Neural cell (in vitro differentiated cells): ENCODE results near the gene CLCN4. TPM values are rescaled to one million over a fixed set of nuclear protein-coding genes. Genes with fewer than 3 reads are reported as not detected.
A peak's percentile ranks its signal among the peaks of the same experiment; 100 is the strongest.

Experiments used
- H2AFZ ChIP-seq: fragments of 200-600, 300-800 bp; sonication (generic), shearing (Covaris generic); 2 replicates; pipeline ENCODE4 v1.6.0; 2014; ENCODE audit warnings: low read depth, mild to moderate bottlenecking, antibody characterized with exemption, low read length, moderate library complexity
- H3F3A ChIP-seq: fragments of 200-600 bp; shearing (Covaris generic); 2 replicates; pipeline ENCODE4 v1.6.1; 2016; ENCODE audit warnings: mild to moderate bottlenecking, moderate library complexity, mixed read lengths, antibody characterized with exemption, low read length; ENCODE audit not compliant: insufficient read depth, poor library complexity, severe bottlenecking
- H3K27ac ChIP-seq: fragments of 200-600, 300-800 bp; sonication (generic), shearing (Covaris generic); 2 replicates; pipeline ENCODE4 v1.5.1; 2014; ENCODE audit warnings: mild to moderate bottlenecking, low read length, moderate library complexity
- H3K27me3 ChIP-seq: fragments of 300-800, 200-600 bp; sonication (generic), shearing (Covaris generic); 2 replicates; pipeline ENCODE4 v1.6.0; 2014; ENCODE audit warnings: mild to moderate bottlenecking, low read depth, low read length, moderate library complexity; ENCODE audit not compliant: insufficient read depth
- H3K36me3 ChIP-seq: fragments of 300-800, 200-600 bp; sonication (generic), shearing (Covaris generic); 2 replicates; pipeline ENCODE4 v1.5.1; 2014; ENCODE audit warnings: mild to moderate bottlenecking, antibody characterized with exemption, low read length, moderate library complexity; ENCODE audit not compliant: insufficient read depth
- H3K4me2 ChIP-seq: fragments of 300-800, 200-600 bp; sonication (generic), shearing (Covaris generic); 2 replicates; pipeline ENCODE4 v1.6.0; 2014; ENCODE audit warnings: mild to moderate bottlenecking, low read length
- H3K4me3 ChIP-seq: fragments of 300-800, 200-600 bp; sonication (generic), shearing (Covaris generic); 2 replicates; pipeline ENCODE4 v1.5.1; 2014; ENCODE audit warnings: mild to moderate bottlenecking, low read length, moderate library complexity
- H3K79me2 ChIP-seq: fragments of 200-600 bp; shearing (Covaris generic); replicated peaks from 2 replicates; pipeline ENCODE4 v1.6.0; 2014; ENCODE audit warnings: mild to moderate bottlenecking, low read length, moderate library complexity; ENCODE audit not compliant: insufficient read depth
- H3K9ac ChIP-seq: fragments of 300-800, 200-600 bp; sonication (generic), shearing (Covaris generic); 2 replicates; pipeline ENCODE4 v1.6.1; 2016; ENCODE audit warnings: mild to moderate bottlenecking, low read length, mixed read lengths
- H3K9me2 ChIP-seq: fragments of 200-600 bp; shearing (Covaris generic); 2 replicates; pipeline ENCODE4 v1.6.1; 2016; ENCODE audit warnings: mild to moderate bottlenecking, low read length, mixed read lengths; ENCODE audit not compliant: insufficient read depth
- H3K9me3 ChIP-seq: fragments of 200-600, 300-800 bp; sonication (generic), shearing (Covaris generic); 2 replicates; pipeline ENCODE4 v1.6.1; 2016; ENCODE audit warnings: mild to moderate bottlenecking, mixed run types, low read length, moderate library complexity, mixed read lengths
- H4K20me1 ChIP-seq: fragments of 200-600 bp; shearing (Covaris generic); 2 replicates; pipeline ENCODE4 v1.6.1; 2016; ENCODE audit warnings: mild to moderate bottlenecking, mixed run types; ENCODE audit not compliant: insufficient read depth
- CTCF ChIP-seq: fragments of 450-650 bp; IDR thresholded peaks from 2 replicates; pipeline ENCODE4 v1.5.1; 2014; ENCODE audit warnings: antibody characterized with exemption, mild to moderate bottlenecking, moderate library complexity; ENCODE audit not compliant: poor library complexity, severe bottlenecking
- EP300 ChIP-seq: fragments of 450-650 bp; conservative IDR thresholded peaks from 2 replicates; pipeline ENCODE4 v1.6.1; 2014; ENCODE audit warnings: antibody characterized with exemption, mild to moderate bottlenecking, moderate library complexity; ENCODE audit not compliant: poor library complexity, severe bottlenecking
- EZH2 ChIP-seq: fragments of 200-600, 300-800 bp; shearing (Covaris generic), sonication (generic); IDR thresholded peaks from 2 replicates; pipeline ENCODE4 v1.6.1; 2014; ENCODE audit warnings: antibody characterized with exemption, low read length, borderline replicate concordance, mild to moderate bottlenecking; ENCODE audit not compliant: insufficient read depth, poor library complexity, severe bottlenecking
- MXI1 ChIP-seq: fragments of 450-650 bp; conservative IDR thresholded peaks from 2 replicates; pipeline ENCODE4 v1.6.1; 2014; ENCODE audit warnings: antibody characterized with exemption, mild to moderate bottlenecking; ENCODE audit not compliant: poor library complexity, severe bottlenecking
- POLR2AphosphoS5 ChIP-seq: IDR thresholded peaks from 2 replicates; pipeline ENCODE4 v1.6.1; 2012
- RAD21 ChIP-seq: fragments of 450-650 bp; conservative IDR thresholded peaks from 2 replicates; pipeline ENCODE4 v1.6.1; 2014; ENCODE audit warnings: antibody characterized with exemption, mild to moderate bottlenecking, moderate library complexity
- REST ChIP-seq: IDR thresholded peaks from 2 replicates; pipeline ENCODE4 v1.6.1; 2012; ENCODE audit warnings: borderline replicate concordance
- SMC3 ChIP-seq: fragments of 450-650 bp; conservative IDR thresholded peaks from 2 replicates; pipeline ENCODE4 v1.6.1; 2014; ENCODE audit warnings: antibody characterized with exemption, mild to moderate bottlenecking, moderate library complexity; ENCODE audit not compliant: poor library complexity
- TAF1 ChIP-seq: IDR thresholded peaks from 2 replicates; pipeline ENCODE4 v1.6.1; 2012; ENCODE audit warnings: low read depth
- polyA minus RNA-seq: library from RNA; depleted of rRNA, polyadenylated mRNA; stranded (reverse); fragments of >200 nt; gene quantifications from 2 replicates; pipeline ENCODE4 v1.2.3, GENCODE V29; 2014
- polyA plus RNA-seq: library from polyadenylated mRNA; depleted of rRNA; stranded (reverse); fragments of >200 nt; gene quantifications from 2 replicates; pipeline ENCODE4 v1.2.3, GENCODE V29; 2014

CLCN4 gene
- 21.4 and 21.7 TPM in 2 replicates for polyA plus RNA-seq
- 50.2 and 52.8 TPM in 2 replicates for polyA minus RNA-seq

- no peaks in the 10 kb centered on the region for H3F3A ChIP-seq
- no peaks in the 10 kb centered on the region for H3K27me3 ChIP-seq
- no peak within 1 kb of the TSS for H3K4me2 ChIP-seq
Observed at GRCh38 chrX:10156199-10157031, at the start of gene CLCN4. Gene CLCN4 (plus strand): TSS chrX:10156975. CDS start chrX:10185033, 28,058 bp downstream.

More at GRCh38 chrX:10156199-10157031, at the start of gene CLCN4:
- H3K4me3 ChIP-seq, result peak within 1 kb of the TSS; percentile 68
- H3K36me3 ChIP-seq, result no peaks in the 10 kb centered on the region
- no peaks in the 10 kb centered on the region for H3K9me2 ChIP-seq
- no peak within 1 kb of the TSS for H2AFZ ChIP-seq
- no peak within 1 kb of the TSS for H3K9ac ChIP-seq
- TF ChIP-seq EP300 (no peak), SMC3 (no peak), MXI1 (no peak), RAD21 (no peak), TAF1 (no peak), REST (no peak), CTCF (no peak), EZH2 (no peak), POLR2AphosphoS5 (no peak)
- no peaks in the 10 kb centered on the region for H3K79me2 ChIP-seq
- H4K20me1 ChIP-seq, result no peaks in the 10 kb centered on the region
- no peak within 1 kb of the TSS for H3K27ac ChIP-seq
- no peaks in the 10 kb centered on the region for H3K9me3 ChIP-seq
